ENCODE results near the gene RNASE8. TPM values are rescaled to one million over a fixed set of nuclear protein-coding genes. Genes with fewer than 3 reads are reported as not detected.
A peak's percentile ranks its signal among the peaks of the same experiment; 100 is the strongest.

RNASE8 gene
- total RNA-seq, 1 donor from 2014 or later, result not detected

- Histone ChIP-seq H3K4me3 (no peak overlapping the region), H3K27ac (no peak overlapping the region), H3K36me3 (no peaks in the 10 kb centered on the region), H3K9me3 (no peaks in the 10 kb centered on the region), H3K27me3 (ENCODE audit: low read depth) (no peaks in the 10 kb centered on the region), H3K4me1 (peaks cover 6% of the 10 kb centered on the region)
- DNase-seq (no peak), ATAC-seq (no peak)
- intact Hi-C loops (cut with DNase I), result no loop called here
- TF ChIP-seq CTCF (IDR thresholded peaks at IDR 0.05), result no peak
Measured at GRCh38 chr14:21061347-21061668, 3.7 kb downstream of the RNASE8 start.

DNA sequence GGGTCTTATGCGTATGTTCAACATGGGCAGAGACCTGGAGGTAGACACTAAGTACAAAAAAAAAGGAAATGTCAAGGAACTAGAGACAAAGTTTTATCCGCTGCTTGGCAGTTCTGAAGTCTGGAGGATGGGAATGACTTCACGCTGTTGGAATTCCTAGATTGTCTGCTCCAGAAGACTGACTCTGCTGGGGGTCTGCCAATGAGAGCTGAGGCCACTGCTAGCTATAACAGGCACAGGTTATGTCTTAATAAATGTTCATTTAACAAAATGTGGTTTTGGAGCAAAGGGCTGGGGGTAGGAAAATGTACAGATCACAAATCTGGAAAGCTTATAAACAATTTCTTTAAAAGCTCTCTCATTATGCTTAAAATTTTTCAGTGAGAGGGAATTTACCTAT, 5.9 kb downstream of the RNASE8 start:
- no peak for TF ChIP-seq CTCF (IDR thresholded peaks at IDR 0.05)
- intact Hi-C loops (cut with DNase I), result no loop called here
- Histone ChIP-seq H3K27ac (no peak overlapping the region), H3K4me1 (peaks cover 1% of the 10 kb centered on the region), H3K4me3 (no peak overlapping the region), H3K9me3 (no peaks in the 10 kb centered on the region), H3K36me3 (no peaks in the 10 kb centered on the region), H3K27me3 (ENCODE audit: low read depth) (no peaks in the 10 kb centered on the region)
- DNase-seq, result no peak
- no peak for ATAC-seq

DNA sequence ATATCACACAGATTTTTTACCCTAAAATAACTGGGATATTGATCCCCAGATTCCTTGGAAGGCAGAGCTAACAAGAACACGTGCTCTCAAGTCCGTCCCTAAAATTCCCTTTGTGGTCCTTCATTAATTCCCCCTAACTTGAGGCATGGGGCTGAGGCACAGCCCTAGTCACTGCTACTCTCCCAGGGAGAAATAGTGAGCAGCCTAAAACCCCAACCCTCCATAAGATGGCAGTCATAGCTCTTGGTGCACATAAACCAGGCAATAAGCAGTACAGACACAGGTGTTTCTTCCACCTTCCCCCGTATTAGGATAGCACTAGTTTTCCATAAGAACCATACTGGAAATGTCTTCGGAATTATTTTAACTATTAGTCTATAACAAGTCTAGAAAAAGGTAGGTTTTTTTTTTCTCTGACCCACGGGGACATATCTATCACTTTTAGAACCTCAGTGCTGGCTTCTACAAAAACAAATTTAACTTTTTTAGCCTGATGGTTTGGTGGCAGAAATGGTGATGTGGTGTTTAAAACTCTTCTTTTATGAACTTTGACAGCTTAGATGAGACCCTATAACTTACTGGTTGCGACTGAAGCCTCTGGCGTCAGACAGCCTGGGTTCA, 9.4 kb downstream of the RNASE8 start:
- DNase-seq (no peak), ATAC-seq (no peak)
- no peak for TF ChIP-seq CTCF (IDR thresholded peaks at IDR 0.05)
- H3K27me3 ChIP-seq (ENCODE audit: low read depth), result peaks cover 4% of the 10 kb centered on the region
- no peak overlapping the region for H3K27ac ChIP-seq
- H3K9me3 ChIP-seq, result no peaks in the 10 kb centered on the region
- H3K4me1 ChIP-seq, result peaks cover 28% of the 10 kb centered on the region
- no peak overlapping the region for H3K4me3 ChIP-seq
- H3K36me3 ChIP-seq, result no peaks in the 10 kb centered on the region
- intact Hi-C loops (cut with DNase I), result no loop called here

- H3K36me3 ChIP-seq, result peaks cover 7% of the 10 kb centered on the region
- peak overlapping the region; percentile 51 for H3K27ac ChIP-seq
- peaks cover 4% of the 10 kb centered on the region for H3K27me3 ChIP-seq (ENCODE audit: low read depth)
- peaks cover 38% of the 10 kb centered on the region for H3K4me1 ChIP-seq
- H3K4me3 ChIP-seq, result peak overlapping the region; percentile 75
- ATAC-seq (peak; percentile 58 to 67), DNase-seq (peak; percentile 67)
- peak; percentile 64 for TF ChIP-seq CTCF (IDR thresholded peaks at IDR 0.05)
- no peaks in the 10 kb centered on the region for H3K9me3 ChIP-seq
- intact Hi-C loops (cut with DNase I), result no loop called here
Measured at GRCh38 chr14:21068521-21069387, 11.1 kb downstream of the RNASE8 start.

DNA sequence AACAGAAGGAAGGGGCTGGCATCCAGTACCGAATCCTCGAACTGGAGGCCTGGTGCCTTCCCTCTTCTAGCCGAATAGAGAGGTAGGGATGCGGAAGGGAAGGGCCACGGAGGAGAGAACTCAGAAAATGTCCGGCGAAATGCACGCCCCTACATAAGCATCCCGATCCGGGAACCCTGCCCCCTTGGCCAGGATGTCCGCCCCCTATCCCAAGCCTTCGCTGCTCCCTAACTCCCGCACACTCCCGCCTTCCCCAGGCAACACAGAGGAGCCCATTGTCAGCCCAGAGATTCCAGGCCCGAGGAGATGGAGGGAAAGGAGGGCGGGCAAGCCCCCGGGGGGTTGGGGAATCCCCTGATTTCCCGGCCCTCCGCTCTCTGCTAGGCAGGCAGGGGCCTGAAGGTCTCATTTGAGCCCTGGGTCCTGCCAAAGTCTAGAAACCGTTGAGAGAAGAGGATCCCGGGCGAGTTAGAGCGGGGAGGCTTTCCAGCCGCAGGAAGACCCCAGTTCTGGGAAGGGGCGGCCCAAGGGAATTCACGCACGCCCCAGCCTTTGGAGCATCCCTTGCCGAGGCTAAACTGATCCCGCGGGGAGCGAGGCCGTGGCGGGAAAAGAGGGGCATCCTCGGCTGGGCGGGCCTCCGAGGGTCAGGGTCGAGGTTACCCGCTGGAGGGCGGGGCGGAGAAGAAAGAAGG, 11.9 kb downstream of the RNASE8 start:
- Histone ChIP-seq H3K9me3 (no peaks in the 10 kb centered on the region), H3K4me3 (peak overlapping the region; percentile 75), H3K36me3 (peaks cover 14% of the 10 kb centered on the region), H3K27ac (peak overlapping the region; percentile 81), H3K4me1 (peaks cover 38% of the 10 kb centered on the region), H3K27me3 (ENCODE audit: low read depth) (peaks cover 4% of the 10 kb centered on the region)
- DNase-seq (no peak), ATAC-seq (peak in 1 of 2 donors; percentile 7)
- intact Hi-C loops (cut with DNase I), result no loop called here
- TF ChIP-seq CTCF (IDR thresholded peaks at IDR 0.05), result no peak
